Activated CD4-positive, alpha-beta T cell treated with anti-CD3 and anti-CD28 coated beads, Interleukin-2, amount 50 U/mL, for 4 hours (primary cell): ENCODE measurements around the gene LRRC8D.
"Not testable (repeated sequence)": the region's sequence is repeated elsewhere in the genome, so short reads cannot be mapped to it uniquely, and the experiment has no call there.

Source experiments
- DNase-seq, 2 experiments: peaks; one replicate each; pipeline ENCODE4 v3.0.0-alpha.2; 2020

Gene LRRC8D

GRCh38 chr1:89918794-89919155, 97.9 kb downstream of the LRRC8D start:
- DNase-seq = no peak

DNA sequence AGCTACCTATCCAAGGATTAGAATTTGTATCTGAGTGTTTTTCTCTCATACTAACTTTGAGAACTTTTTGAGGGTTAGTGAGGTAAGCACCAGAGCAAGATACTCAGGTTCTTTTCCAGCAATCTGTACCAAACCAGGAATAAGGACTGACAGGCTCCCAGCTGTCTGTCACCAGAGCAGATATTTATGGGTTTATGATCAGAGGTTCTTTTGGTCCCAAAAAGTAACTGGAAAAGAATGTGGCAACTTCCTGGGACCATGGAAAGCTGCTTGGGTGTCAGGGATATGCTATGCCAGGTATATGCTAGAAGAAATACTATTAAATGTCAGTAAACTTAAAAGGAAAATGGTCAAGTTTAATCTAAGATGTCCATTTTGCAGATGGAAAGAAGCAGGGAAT, 98.3 kb downstream of the LRRC8D start:
- no peak for DNase-seq

GRCh38 chr1:89922911-89923310, 102.1 kb downstream of the LRRC8D start:
- no peak for DNase-seq

GRCh38 chr1:89923517-89923916, 102.7 kb downstream of the LRRC8D start:
- no peak for DNase-seq

GRCh38 chr1:89924075-89924474, 103.2 kb downstream of the LRRC8D start:
- not testable (repeated sequence) for DNase-seq

- no peak for DNase-seq
Measured at GRCh38 chr1:89927049-89927448, 106.2 kb downstream of the LRRC8D start.

- DNase-seq = no peak
Measured at GRCh38 chr1:89927478-89927877, 106.6 kb downstream of the LRRC8D start.

DNA sequence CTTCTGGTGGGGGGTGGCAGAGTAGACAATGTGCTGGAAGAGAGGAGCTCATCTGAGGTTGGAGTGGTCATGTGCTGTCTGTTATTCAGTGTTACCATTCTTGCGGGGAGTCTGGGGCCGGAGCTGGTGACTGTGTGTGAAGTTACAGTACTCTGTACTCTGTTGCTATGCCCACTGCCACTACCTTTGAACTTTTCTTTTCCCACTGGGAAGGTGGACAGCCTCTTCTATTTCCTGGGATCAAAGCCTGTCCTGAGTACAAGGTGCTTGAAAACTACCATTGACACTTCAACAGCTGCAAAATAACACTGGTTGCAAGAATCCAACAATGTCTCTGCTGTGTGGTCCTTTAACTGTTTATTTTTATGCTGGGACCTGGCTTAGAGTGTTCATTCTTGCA, 107.7 kb downstream of the LRRC8D start:
- DNase-seq = no peak

DNA sequence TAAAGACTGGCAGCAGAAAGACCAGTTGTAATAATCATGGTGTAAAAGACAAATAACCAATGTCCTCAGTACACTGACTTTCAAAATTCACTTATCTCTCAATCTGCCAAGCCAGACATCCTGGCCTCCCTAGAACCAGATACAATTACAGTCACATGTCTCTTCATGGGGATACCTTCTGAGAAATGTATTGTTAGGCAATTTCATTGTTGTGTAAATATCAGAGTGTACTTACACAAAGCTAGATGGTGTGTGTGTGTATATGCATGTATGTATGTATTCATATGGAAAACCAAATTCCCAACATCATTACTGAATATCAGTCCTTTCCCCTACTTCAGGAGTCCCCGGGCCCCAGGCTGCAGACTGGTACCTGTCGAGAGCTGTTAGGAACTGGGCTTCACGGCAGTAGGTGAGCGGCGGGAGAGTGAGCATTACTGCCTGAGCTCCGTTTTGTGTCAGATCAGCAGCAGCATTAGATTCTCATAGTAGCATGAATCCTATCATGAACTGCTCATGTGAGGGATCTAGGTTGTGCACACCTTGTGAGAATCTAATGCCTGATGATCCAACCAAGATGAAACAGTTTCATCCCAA, 108.7 kb downstream of the LRRC8D start:
- DNase-seq = no peak

DNA sequence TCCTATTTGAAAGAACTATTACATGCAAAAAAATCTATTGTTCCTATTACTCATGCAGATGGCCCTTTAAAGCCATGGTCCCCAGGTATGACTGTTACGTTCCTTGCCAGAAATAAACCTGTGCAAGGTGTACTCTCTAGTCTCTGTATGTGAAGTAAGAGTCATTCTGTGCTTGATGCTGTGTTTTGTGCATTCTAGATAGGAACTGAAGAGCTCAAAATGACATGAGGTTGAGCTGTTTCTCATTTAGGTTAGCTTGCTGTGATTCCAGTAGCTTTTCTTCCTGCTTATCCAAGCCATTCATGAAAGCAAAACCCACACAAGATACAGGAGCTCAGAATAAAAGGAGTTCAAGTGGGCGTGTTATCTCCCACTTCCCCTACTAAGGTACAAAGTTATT, 109.7 kb downstream of the LRRC8D start:
- DNase-seq = no peak

GRCh38 chr1:89931964-89932363, 111.1 kb downstream of the LRRC8D start:
- no peak for DNase-seq

DNA sequence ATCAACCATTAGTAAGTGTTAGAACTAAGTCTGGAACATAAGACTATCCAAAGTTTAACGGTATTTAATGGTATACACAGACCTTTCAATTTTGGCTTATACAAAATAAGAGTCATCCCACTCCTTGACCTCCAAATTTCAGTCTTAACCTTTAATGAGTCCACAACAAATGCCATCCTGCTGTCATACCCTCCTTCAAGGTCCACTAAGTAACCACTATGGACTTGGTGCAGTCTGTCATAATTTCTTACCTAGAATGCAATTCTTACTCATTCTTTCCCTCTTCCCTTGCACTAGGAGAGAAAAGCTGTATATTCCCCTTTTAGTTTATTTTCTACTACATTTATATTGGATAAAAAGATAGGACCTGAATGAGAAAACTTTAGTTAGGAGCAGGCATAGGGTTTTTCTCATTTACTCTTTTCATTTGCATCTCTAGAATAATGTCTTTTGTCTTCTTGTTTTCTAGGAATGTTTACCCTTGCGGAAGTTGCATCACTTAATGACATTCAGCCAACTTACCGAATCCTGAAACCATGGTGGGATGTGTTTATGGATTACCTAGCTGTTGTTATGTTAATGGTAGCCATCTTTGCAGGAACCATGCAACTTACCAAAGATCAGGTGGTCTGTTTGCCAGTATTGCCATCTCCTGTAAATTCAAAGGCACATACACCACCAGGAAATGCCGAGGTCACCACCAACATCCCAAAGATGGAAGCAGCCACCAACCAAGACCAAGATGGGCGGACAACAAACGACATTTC, 111.9 kb downstream of the LRRC8D start:
- DNase-seq = no peak

DNA sequence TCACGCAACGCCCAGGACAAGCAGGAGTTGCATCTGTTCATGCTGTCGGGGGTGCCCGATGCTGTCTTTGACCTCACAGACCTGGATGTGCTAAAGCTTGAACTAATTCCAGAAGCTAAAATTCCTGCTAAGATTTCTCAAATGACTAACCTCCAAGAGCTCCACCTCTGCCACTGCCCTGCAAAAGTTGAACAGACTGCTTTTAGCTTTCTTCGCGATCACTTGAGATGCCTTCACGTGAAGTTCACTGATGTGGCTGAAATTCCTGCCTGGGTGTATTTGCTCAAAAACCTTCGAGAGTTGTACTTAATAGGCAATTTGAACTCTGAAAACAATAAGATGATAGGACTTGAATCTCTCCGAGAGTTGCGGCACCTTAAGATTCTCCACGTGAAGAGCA, 113.6 kb downstream of the LRRC8D start:
- no peak for DNase-seq

DNA sequence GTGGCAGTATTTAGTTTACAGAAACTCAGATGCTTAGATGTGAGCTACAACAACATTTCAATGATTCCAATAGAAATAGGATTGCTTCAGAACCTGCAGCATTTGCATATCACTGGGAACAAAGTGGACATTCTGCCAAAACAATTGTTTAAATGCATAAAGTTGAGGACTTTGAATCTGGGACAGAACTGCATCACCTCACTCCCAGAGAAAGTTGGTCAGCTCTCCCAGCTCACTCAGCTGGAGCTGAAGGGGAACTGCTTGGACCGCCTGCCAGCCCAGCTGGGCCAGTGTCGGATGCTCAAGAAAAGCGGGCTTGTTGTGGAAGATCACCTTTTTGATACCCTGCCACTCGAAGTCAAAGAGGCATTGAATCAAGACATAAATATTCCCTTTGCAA, 114.4 kb downstream of the LRRC8D start:
- no peak for DNase-seq

DNA sequence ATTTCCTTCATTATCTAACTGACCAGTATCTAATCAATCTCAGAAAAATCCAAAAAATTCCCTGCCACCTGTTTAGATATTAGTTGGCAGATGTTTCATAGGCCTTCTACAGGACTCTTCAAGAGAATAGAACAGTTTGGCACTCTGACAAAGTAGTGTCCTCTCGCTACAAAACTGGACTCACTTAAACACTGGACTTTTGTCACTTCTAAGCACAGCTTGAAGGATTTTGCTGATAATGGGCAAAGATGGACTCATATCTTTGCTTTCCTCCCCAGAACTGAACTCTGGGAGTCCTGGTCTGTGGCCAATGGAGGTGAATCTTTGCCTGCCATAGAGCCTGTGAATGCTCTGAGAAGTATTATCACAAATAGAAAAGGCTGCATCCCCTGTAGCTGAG, 115.9 kb downstream of the LRRC8D start:
- DNase-seq = no peak

GRCh38 chr1:89938171-89939055, 117.6 kb downstream of the LRRC8D start:
- no peak for DNase-seq

DNA sequence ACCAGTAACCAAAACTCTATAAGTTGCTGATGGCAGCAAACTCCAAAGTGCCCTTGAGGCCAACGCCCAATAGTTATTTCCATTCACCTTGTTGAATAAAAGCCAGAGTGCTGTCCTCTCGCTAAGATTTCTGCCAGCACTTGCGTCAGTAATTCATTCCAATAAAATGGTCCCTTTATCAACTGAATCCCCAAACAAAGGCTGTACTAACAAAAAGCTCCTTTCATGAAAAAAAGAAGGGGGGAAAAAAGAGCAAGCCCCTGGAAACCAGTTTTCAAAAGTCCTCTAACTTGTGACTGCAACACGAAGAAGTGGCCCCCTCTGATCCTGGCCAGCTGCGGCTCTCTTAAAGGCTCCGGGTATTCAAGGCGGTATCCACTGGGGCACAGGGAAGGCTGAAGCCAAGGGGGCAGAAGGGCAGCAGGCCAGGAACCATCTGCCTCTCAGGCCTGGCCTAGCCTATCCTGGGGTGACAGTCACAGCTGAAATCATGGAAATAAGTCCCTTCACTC, 118.3 kb downstream of the LRRC8D start:
- no peak for DNase-seq

- no peak for DNase-seq
Measured at GRCh38 chr1:89939693-89940438, 119.0 kb downstream of the LRRC8D start.

DNA sequence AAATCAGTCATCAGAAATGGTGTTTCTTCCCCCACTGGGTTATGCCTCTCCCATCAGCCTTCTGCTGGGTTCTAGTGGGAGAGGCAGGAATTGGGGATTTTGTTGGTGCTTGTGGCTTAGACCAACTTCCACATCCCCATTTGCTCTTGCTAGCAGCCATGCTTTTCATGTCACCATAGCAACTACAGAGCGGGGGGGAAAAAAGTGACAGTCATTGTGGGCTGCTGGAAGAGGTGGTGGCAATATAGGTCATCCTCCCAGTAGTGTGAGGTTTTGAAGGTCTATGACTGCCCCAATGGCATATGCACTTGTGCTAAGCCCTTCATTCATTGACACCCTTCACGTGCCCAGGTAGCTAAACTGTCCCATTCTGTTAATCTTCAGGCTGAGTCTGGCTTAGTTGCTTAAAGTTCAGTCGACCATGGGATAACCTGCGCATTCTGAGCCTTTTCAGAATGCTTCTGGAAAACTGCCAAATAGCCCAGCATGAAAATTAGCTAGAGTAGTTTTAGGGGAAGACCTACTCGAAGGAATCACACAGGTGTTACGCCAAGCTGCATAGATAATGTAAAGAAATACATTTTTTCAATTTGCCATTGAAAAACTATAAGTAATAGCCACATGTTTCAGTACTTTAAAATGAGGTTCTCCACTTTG, 120.4 kb downstream of the LRRC8D start:
- DNase-seq = no peak

DNA sequence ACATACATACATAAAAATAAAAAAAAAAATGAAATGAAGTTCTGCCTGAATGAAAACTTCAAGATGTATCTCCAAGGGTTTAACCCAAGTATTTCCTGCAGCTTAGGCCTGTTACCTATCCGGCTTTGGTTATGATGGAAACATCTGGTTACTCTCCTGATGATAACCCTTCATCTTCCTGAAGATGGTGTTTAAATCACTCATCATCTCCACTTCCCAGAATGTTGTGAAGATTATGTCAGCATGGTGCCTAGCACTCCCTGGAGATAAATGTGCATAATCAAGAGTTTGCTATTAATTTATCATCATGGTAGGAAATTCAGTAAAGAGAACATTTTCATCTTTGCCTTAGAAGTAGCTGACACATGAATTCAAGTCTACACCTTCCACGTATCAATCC, 121.2 kb downstream of the LRRC8D start:
- DNase-seq = no peak

- no peak for DNase-seq
Measured at GRCh38 chr1:89942825-89943658, 122.2 kb downstream of the LRRC8D start.
